Measurements from ENCODE around the gene IRGC.

DNA sequence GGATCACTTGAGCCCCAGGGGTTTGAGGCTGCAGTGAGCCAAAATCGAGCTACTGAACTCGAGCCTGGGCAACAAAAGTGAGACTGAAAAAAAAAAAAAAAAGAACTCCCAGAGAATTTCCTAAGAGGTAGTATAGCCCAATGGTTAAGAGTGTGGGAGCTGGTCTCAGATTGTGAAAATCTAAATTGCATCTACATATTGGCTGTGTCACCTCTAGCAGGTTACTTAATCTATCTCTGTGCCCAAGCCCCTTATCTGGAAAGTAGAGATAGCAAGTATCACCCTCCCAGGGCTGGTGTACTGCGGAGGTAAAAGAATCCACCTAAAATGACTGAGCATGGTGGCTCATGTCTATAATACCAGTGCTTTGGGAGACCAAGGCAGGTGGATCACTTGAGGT lies 42.2 kb upstream of the IRGC start:
- TF ChIP-seq POLR2A (IDR thresholded peaks at IDR 0.05): no peak
- TF ChIP-seq CTCF (IDR thresholded peaks at IDR 0.05): no peak

All from esophagus squamous epithelium (tissue), 4 donors.